Measurements from ENCODE around the gene MAL.
"Not testable (repeated sequence)": the region's sequence is repeated elsewhere in the genome, so short reads cannot be mapped to it uniquely, and the experiment has no call there.

The MAL gene

DNA sequence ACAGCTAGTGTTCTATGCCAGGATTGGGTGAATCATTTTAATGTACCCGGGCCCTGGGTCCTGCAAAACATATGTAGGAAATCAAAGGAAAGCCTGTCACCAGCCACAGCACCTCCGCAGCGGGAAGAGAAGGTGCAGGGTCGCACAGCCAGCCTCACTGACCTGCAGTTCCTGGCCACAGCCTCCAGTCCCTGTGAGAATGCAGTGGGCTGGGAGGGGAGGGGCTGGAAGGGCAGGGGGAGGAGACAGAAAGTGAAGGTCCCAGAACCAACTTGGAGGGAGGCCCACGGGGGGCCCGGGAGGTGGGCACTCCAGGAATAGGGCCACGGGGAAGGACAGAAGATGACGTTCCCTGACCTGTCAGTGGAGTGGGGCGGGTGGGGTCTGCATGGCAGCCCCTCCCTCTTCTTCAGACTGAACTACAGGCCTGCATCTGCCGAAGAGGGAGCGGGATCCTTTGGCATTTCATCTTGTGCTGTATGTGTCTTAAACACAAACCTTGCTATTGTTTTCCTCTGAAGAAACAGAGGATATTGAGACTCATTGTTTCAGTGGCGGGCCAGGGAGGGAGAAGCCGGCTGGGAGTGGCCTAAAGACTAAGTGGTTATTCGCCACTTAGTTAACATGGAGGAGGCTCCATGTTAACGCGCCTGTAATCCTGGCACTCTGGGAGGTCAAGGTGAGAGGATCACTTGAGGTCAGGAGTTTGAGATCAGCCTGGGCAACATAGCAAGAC, 7.5 kb downstream of the MAL start:
- no peak for DNase-seq (ENCODE audit: low read depth)

DNA sequence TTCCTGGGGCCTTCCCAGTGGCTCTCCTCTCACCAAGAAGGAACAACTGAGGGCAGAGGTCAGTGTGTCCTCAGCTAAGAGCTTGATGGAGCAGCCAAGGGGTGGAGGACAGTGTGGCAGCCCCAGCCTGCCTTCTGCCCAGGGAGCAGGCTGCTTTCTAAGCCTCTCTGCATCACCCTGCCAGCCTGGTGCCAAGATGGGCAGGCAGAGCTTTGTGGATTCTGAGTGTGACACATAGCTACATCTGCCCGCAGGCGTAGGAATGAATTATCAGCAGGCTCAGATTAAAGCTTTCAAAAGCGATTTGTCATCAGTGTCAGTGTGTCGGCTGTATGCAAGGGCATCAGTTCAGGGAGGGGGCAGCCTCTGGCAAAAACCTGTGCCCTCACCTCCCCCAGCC, 8.7 kb downstream of the MAL start:
- DNase-seq (ENCODE audit: low read depth) = no peak

DNA sequence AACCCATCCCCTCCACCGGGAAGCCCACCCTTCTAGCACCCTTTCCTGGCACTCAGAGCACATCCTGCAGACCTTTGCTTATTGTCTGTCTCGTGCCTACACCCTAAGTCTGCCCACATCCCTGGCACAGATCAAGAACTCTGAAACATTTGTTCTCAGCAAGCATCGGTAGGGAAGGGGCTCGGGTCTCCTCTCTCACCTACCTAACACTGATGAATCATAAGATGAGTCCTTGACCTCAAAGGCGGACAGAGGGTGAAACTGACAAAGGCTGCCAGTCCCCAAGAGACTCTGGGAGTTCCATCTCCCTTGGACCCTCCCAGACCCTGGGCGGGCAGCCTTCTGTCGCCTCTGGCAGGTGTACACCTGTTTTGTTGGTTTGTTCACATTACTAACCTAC, 9.3 kb downstream of the MAL start:
- no peak for DNase-seq (ENCODE audit: low read depth)

DNA sequence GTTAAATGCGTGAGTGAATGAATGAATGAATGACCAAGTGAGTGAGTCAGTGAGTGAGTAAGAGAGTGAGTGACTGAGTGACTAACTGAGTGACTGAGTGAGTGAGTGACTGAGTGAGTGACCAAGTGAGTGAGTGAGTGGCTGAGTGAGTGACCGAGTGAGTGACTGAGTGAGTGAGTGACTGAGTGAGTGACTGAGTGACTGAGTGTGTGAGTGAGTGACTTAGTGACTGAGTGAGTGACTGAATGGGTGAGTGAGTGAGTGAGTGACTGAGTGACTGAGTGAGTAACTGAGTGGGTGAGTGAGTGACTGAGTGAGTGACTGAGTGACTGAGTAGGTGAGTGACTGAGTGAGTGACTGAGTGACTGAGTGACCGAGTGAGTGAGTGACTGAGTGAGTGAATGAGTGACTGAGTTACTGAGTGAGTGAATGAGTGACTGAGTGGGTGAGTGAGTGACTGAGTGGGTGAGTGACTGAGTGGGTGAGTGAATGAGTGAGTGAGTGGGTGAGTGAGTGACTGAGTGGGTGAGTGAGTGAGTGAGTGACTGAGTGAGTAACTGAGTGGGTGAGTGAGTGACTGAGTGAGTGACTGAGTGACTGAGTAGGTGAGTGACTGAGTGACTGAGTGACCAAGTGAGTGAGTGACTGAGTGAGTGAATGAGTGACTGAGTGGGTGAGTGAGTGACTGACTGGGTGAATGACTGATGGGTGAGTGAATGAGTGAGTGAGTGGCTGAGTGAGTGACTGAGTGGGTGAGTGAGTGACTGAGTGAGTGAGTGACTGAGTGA, 11.3 kb downstream of the MAL start:
- no peak for DNase-seq (ENCODE audit: low read depth)

DNA sequence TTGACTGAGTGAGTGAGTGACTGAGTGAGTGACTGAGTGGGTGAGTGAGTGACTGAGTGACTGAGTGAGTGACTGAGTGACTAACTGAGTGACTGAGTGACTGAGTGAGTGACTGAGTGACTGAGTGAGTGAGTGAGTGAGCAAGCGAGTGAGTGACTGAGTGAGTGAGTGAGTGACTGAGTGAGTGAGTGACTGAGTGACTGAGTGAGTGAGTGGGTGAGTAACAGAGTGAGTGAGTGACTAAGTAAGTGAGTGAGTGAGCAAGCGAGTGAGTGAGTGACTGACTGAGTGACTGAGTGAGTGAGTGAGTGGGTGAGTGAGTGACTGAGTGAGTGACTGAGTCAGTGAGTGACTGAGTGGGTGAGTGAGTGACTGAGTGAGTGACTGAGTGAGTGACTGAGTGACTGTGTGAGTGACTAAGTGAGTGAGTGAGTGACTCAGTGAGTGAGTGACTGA, 11.9 kb downstream of the MAL start:
- no peak for DNase-seq (ENCODE audit: low read depth)

DNA sequence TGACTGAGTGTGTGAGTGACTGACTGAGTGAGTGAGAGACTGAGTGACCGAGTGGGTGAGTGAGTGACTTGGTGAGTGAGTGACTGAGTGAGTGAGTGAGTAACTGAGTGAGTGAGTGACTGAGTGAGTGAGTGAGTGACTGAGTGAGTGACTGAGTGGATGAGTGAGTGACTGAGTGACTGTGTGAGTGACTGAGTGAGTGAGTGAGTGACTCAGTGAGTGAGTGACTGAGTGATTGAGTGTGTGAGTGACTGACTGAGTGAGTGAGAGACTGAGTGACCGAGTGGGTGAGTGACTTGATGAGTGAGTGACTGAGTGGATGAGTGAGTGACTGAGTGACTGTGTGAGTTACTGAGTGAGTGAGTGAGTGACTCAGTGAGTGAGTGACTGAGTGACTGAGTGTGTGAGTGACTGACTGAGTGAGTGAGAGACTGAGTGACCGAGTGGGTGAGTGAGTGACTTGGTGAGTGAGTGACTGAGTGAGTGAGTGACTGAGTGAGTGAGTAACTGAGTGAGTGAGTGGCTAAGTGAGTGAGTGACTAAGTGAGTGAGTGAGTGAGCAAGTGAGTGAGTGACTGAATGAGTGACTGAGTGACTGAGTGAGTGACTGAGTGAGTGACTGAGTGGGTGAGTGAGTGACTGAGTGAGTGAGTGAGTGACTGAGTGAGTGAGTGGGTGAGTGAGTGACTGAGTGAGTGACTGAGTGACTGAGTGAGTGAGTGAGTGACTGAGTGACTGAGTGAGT, 12.5 kb downstream of the MAL start:
- not testable (repeated sequence) for DNase-seq (ENCODE audit: low read depth)

DNA sequence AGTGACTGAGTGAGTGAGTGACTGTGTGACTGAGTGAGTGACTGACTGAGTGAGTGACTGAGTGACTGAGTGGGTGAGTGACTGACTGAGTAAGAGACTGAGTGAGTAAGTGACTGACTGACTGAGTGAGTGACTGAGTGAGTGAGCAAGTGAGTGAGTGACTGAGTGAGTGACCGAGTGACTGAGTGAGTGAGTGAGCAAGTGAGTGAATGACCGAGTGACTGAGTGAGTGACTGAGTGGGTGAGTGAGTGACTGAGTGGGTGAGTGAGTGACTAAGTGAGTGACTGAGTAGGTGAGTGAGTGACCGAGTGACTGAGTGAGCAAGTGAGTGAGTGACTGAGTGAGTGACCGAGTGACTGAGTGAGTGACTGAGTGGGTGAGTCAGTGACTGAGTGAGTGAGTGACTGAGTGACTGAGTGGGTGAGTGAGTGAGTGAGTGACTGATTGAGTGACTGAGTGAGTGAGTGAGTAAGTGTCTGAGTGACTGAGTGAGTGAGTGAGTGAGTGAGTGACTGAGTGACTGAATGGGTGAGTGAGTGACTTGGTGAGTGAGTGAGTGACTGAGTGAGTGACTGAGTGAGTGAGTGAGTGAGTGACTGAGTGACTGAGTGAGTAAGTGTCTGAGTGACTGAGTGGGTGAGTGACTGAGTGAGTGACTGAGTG, 13.3 kb downstream of the MAL start:
- DNase-seq (ENCODE audit: low read depth) = no peak

DNA sequence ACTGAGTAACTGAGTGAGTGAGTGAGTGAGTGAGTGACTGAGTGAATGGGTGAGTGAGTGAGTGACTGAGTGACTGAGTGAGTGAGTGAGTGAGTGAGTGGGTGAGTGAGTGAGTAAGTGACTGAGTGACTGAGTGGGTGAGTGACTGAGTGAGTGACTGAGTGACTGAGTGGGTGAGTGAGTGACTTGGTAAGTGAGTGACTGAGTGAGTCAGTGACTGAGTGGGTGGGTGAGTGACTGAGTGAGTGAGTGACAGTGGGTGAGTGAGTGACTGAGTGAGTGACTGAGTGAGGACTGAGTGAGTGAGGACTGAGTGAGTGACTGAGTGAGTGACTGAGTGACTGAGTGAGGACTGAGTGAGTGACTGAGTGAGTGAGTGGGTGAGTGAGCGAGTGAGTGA, 13.9 kb downstream of the MAL start:
- no peak for DNase-seq (ENCODE audit: low read depth)

DNA sequence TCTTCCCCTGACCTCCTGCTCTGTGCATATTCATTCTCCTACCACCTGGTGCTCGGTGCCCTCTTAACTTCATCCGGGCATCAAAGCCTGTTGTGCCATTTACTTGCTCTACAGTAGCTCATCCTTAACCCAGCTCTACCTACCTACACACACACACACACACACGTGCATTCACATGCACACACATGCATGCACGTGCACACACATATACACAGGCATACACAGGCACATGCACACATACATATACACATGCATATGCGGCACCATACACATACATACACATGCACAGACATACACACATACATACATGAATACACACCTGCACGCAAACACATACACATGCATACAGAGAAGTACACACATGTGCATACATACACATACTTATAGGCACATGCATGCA, 14.5 kb downstream of the MAL start:
- DNase-seq (ENCODE audit: low read depth) = no peak

DNA sequence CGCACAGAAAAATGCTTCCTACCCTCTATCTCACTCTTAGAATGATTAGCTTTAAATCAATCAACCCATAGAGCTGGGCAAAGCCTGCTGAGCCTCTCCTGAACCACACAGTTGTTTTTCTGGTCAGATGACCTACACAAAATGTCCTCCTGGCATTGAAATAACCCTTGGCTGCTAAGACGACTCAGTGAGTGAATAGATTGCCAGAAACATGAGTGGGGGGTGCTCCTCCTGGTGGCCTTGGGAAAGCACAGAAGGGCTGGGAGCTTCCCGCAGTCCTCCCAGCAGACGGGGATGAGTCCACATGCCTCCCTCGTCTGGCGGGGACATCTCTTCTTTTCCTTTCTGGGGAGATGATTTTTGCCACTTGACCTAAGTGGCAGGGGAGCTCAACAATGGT, 14.9 kb downstream of the MAL start:
- DNase-seq (ENCODE audit: low read depth) = no peak

DNA sequence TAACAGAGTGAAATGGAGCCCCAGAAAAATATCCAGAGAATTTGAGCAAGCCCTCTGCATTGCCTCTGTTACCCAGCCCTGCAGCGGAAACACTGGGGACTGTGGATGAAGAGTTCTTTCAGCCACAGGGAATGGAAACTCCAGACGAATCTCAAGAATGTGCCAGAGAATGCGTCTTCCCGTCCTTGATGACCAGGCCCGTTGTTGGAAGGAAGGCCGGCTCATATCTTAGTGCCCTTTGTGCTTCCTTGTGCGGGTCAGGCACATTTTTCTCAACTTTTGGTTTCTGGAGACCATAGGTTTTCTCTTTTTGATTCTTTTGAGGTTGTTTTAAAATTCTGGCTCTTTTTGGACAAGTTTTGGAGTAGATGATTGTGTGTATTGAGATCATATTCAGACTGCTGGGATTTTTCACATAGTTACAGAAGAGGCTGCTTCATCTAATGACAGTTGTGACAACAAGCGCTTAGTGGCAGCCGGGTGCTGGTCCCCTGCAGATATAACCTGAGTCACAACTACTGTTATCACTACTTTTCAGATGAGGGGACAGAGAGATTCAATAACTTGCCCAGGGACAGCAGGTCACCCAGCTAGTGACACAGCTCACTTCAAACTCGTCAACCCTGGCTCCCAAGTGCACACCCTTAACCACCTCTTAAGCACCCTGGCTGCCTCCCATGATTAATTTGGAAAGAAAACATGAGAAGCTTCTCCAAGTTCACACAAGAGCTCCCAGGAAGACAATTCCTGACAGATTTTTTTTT, 15.7 kb downstream of the MAL start:
- DNase-seq (ENCODE audit: low read depth) = no peak

DNA sequence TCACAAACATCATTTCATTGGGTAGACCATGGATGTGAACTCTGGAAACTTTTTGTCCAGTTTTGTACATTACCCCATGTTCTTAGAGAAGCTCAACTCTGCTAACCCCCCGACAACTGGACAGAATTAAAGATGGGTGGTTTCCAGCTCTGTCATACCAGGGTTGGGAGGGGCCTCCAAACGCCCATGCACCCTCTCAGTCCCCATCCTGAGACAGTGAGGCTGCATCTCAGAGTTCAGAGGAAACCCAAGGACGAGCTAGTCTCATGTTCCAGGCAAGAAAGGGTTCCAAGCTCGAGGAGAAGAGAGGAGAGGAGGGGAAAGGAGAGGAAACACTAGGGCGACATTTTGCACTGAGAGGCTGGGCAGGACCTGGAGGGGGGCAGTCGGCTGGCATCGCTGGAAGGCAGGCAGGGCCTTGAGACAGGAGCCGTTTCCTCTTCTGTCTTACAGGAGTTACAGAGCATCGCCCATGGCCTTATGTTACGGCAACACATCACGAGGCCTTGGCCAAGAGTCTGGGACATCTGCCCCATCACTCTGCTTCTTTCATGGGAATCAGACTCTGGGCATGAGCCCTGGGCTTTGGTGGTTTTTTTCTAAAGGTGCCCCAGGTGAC, 16.4 kb downstream of the MAL start:
- no peak for DNase-seq (ENCODE audit: low read depth)

DNA sequence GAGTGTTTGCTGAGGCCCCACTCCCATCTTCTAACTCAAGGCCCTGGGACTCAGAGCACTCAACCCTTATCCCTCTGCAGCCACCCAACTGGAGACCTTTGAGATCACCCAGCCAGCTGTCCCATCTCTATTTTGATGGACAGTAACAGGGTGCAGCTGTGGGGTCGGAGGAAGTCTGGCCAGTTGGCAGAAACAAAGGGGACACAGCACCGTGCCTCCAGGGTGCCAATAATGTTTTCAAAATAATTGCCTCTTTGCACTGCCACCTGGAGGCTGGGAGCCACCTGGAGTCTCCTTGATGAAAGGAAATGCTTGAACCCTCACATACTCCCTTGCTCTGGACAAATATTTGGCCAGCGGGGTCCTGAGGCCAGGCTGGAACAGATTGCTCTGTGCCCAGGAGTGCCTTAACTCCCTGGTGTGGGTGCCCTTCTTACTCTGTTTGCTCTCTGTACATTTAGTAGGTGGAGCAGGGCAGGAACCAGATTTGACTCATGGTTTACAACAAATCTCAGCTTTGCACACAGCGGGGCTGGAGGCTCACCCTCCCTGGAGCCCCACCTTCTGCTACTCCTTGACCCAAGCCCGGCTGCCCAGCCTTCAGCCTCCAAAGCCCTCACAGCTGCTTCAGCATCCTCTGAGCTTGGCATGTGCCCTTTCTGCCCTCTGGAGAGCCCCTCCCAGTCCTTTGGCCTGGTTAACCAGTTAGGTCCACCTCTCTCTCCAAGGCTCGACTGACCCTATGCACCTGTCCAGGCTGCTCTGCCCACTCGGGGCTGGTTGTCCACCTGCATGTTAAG, 17.2 kb downstream of the MAL start:
- no peak for DNase-seq (ENCODE audit: low read depth)

DNA sequence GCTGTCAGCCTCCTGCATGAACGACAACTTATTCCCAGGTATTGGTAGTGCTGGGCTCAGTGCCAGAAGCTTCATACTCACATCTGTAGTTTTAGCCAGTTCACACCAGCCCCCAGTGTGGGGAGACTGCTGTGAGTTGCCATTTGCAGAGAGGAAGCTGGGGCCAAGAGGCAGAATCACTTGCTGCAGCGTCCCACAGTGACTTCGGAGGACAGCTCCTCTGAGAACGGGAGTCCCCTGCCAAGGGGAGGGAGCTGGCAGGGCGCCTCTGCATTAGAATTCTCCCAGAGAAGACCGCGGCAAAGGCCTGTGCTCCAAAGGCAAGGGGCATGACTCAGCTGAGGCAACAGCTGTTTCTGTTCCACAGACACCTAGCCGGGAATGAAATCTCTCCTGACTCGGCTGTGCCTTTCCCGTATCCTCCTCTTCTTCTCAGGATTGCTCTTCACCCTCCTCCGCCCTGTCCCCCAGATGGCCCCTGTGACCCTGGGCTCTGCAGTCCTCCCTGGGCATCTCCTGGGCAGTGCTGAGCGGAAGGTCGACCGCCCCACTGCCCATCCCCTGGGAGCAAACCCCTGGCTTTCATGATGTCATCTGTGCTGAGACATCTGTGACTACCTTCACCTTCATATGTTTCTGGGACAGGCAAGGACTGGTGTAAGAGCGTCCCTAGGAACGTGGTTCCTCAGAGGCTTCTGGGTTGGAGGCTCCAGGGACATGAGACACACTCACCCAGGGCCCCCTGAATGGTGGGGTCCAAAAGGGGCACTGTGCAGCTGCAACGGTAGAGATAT, 18.0 kb downstream of the MAL start:
- DNase-seq (ENCODE audit: low read depth) = no peak

DNA sequence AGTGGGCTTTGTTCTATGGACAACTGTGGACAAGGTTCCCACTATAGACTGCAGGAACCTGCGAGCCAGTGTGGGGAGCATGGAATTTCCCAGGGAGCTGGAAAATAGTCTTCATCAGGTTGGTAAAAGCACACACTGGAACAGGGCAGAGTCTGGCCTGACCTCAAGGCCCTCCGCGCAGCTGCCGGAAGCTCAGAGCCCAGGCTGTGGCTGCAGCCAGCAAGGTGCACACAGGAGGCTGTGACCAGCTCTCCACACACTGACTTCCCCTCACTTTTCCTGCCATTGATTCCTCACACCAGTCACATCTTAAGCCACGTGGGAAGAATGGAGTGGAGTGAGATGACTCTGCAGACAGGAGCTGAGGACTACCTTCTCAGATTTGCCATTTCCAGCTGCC, 19.1 kb downstream of the MAL start:
- no peak for DNase-seq (ENCODE audit: low read depth)

DNA sequence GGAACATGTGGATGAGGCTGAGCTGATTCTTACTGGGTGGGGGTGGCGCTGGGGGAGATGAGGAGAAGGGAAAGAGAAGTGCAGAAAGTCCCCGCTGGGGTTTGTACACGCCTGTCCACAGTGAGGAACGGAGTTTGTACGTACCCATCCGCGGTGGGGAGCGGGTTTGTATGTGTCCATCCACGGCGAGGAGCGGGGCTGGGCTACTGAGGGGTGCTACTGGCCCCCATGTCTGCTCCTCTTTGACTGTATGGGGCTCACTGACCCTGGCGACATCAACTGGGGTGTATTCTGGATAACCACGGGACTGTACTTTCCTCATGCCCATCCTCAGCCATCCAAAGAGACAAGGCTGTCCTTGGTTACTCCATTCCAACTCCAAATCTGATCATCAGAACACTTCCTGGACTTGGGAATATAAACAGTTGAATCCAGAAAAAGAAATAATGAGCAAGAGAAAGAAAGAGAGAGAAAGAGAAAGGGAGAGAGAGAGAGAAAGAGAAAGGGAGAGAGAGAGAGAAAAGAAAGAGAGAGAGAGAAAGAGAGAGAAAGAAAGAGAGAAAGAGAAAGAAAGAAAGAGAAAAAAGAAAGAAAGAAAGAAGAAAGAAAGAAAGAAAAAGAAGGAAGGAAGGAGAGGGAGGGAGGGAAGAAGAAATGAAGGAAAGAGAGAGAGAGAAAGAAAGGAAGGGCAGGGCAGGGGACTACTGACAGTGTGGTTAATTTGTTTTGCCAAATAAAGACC, 21.0 kb downstream of the MAL start:
- DNase-seq (ENCODE audit: low read depth) = no peak

DNA sequence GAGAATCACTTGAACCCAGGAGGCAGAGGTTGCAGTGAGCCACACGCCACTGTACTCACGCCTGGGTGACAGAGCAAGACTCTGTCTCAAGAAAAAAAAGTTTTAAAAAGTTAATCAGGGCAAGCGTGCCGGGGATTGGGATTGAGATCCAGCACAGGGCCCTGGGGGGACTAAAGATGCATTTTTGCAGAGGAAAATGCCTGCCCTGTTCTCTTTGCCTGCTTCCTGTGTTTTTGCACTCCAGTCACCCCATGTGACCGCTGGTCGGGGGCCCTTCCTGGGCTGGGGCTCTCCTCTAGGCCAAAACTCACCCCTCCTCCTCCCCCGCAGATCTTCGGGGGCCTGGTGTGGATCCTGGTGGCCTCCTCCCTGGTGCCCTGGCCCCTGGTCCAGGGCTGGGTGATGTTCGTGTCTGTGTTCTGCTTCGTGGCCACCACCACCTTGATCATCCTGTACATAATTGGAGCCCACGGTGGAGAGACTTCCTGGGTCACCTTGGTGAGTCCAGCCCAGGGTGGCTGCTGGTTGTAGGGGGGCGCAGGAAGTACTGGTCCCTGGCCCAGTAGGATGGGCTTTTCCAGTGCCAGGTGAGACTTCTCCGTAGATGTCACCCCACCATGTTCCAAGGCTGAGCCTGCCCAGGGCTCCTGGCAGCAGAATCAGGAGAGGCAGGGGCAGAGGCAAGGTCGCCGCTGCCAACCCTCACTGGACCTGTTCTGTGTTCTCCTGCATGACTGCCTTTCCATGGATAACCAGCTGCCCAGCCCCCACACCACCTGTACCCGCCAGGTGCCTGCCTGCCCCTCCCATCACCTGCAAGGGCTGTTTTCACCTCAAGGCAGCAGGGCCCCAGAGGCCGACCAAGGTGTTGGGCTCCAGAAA, 22.4 kb downstream of the MAL start:
- no peak for DNase-seq (ENCODE audit: low read depth)

Measured in stimulated activated CD8-positive, alpha-beta memory T cell treated with anti-CD3 and anti-CD28 coated beads, Interleukin-12 subunit alpha, Interleukin-12 subunit beta, amount 100 ng/mL, for 1 hour (primary cell).